HCT116 (cell line): Measurements from ENCODE around the gene PALMD.

Experiments used
- ATF3 ChIP-seq: IDR thresholded peaks from 2 replicates; pipeline ENCODE4 v1.6.1; 2012
- CTCF ChIP-seq, 3 experiments: fragments of 200-600 bp in 1 of 3; sonication (generic) in 1 of 3; IDR thresholded peaks in 2 of 3; conservative IDR thresholded peaks in 1 of 3; 2 replicates each; pipeline ENCODE4 v1.5.1; 2012 to 2017; ENCODE audit warnings: low read depth in 2 of 3, low read length in 2 of 3, antibody characterized with exemption in 1 of 3, borderline replicate concordance in 1 of 3, control low read depth in 1 of 3, mild to moderate bottlenecking in 1 of 3, mixed read lengths in 1 of 3, mixed run types in 1 of 3, moderate library complexity in 1 of 3; ENCODE audit not compliant: insufficient read depth in 1 of 3
- EGR1 ChIP-seq: IDR thresholded peaks from 2 replicates; pipeline ENCODE4 v1.6.1; 2012; ENCODE audit warnings: low read depth
- EZH2 ChIP-seq: fragments of 200-600 bp; sonication (generic); IDR thresholded peaks from 2 replicates; pipeline ENCODE4 v1.6.1; 2017; ENCODE audit warnings: antibody characterized with exemption, mixed run types
- EZH2phosphoT487 ChIP-seq: fragments of 200-600 bp; IDR thresholded peaks from 2 replicates; pipeline ENCODE4 v1.6.1; 2018; ENCODE audit warnings: antibody characterized with exemption, borderline replicate concordance
- MAX ChIP-seq: IDR thresholded peaks from 2 replicates; pipeline ENCODE4 v1.6.1; 2012
- POLR2A ChIP-seq: IDR thresholded peaks from 2 replicates; pipeline ENCODE4 v1.7.0; 2011; ENCODE audit warnings: borderline replicate concordance; ENCODE audit not compliant: insufficient read depth, insufficient read length; ENCODE audit errors: extremely low read depth
- POLR2AphosphoS5 ChIP-seq: IDR thresholded peaks from 2 replicates; pipeline ENCODE4 v1.6.1; 2011; ENCODE audit warnings: mild to moderate bottlenecking, low read depth, low read length, moderate library complexity
- RAD21 ChIP-seq: IDR thresholded peaks from 2 replicates; pipeline ENCODE4 v1.6.1; 2012; ENCODE audit warnings: low read depth, mild to moderate bottlenecking
- SIN3A ChIP-seq: IDR thresholded peaks from 2 replicates; pipeline ENCODE4 v1.6.1; 2012; ENCODE audit warnings: low read depth
- ZBTB33 ChIP-seq: IDR thresholded peaks from 2 replicates; pipeline ENCODE4 v1.6.1; 2011; ENCODE audit warnings: mild to moderate bottlenecking, low read length, moderate library complexity; ENCODE audit not compliant: insufficient replicate concordance; ENCODE audit errors: extremely low read depth
- ZNF274 ChIP-seq: fragments of 200-500 bp; sonication (Bioruptor generic); IDR thresholded peaks from 2 replicates; pipeline ENCODE4 v1.6.1; 2014; ENCODE audit warnings: mild to moderate bottlenecking, low read depth, low read length, inconsistent platforms

- TF ChIP-seq POLR2AphosphoS5 = no peak
- no peak for TF ChIP-seq CTCF (IDR thresholded peaks at IDR 0.05 in 2 of 3, conservative IDR thresholded peaks at IDR 0.05 in 1 of 3; ENCODE audit: borderline replicate concordance in 1 of 3, insufficient read depth in 1 of 3, low read depth in 2 of 3, low read length in 2 of 3)
- TF ChIP-seq MAX = no peak
- TF ChIP-seq ATF3 = no peak
- no peak for TF ChIP-seq SIN3A
- no peak for TF ChIP-seq POLR2A
- TF ChIP-seq ZBTB33 = no peak
- TF ChIP-seq ZNF274 = no peak
- no peak for TF ChIP-seq EGR1
- no peak for TF ChIP-seq EZH2phosphoT487
- no peak for TF ChIP-seq EZH2
- TF ChIP-seq RAD21 = no peak
Observed at GRCh38 chr1:99725996-99726395, 80.1 kb downstream of the PALMD start.
